Ishikawa (cell line): ENCODE data around the gene ADAMTSL1.

Experiments
- RAD21 ChIP-seq: IDR thresholded peaks from 2 replicates; pipeline ENCODE4 v1.6.1; 2012; ENCODE audit warnings: low read depth
- TAF1 ChIP-seq: IDR thresholded peaks from 2 replicates; pipeline ENCODE4 v1.6.1; 2012; ENCODE audit warnings: low read depth, mild to moderate bottlenecking
- TF ChIP-seq, protein P1 (sequence below): IDR thresholded peaks from 2 replicates; pipeline ENCODE4 v1.6.1; 2012; ENCODE audit warnings: low read depth, mild to moderate bottlenecking

DNA sequence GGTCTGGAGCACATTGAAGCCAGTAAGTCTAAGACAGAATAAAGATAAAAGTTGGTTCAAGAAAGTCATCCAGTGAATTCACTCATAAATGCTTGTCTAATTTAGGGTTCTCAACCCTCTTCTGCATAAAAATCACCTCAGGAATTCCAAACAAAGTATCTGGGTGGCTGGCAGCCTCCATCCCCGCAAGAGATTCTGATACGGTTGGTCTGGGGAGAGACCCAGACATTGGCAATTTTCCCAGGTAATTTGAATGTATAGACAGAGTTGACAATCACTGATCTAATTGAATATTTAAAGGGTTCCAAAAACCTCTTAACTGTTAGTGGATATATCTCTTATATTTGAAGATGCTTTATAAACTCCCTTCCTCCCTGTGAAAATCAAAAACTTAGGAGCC lies 14.9 kb downstream of the ADAMTSL1 start:
- no peak for TF ChIP-seq RAD21
- TF ChIP-seq, protein P1, sequence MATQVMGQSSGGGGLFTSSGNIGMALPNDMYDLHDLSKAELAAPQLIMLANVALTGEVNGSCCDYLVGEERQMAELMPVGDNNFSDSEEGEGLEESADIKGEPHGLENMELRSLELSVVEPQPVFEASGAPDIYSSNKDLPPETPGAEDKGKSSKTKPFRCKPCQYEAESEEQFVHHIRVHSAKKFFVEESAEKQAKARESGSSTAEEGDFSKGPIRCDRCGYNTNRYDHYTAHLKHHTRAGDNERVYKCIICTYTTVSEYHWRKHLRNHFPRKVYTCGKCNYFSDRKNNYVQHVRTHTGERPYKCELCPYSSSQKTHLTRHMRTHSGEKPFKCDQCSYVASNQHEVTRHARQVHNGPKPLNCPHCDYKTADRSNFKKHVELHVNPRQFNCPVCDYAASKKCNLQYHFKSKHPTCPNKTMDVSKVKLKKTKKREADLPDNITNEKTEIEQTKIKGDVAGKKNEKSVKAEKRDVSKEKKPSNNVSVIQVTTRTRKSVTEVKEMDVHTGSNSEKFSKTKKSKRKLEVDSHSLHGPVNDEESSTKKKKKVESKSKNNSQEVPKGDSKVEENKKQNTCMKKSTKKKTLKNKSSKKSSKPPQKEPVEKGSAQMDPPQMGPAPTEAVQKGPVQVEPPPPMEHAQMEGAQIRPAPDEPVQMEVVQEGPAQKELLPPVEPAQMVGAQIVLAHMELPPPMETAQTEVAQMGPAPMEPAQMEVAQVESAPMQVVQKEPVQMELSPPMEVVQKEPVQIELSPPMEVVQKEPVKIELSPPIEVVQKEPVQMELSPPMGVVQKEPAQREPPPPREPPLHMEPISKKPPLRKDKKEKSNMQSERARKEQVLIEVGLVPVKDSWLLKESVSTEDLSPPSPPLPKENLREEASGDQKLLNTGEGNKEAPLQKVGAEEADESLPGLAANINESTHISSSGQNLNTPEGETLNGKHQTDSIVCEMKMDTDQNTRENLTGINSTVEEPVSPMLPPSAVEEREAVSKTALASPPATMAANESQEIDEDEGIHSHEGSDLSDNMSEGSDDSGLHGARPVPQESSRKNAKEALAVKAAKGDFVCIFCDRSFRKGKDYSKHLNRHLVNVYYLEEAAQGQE: no peak
- no peak for TF ChIP-seq TAF1
